ENCODE measurements around the gene SARNP.

The SARNP gene

DNA sequence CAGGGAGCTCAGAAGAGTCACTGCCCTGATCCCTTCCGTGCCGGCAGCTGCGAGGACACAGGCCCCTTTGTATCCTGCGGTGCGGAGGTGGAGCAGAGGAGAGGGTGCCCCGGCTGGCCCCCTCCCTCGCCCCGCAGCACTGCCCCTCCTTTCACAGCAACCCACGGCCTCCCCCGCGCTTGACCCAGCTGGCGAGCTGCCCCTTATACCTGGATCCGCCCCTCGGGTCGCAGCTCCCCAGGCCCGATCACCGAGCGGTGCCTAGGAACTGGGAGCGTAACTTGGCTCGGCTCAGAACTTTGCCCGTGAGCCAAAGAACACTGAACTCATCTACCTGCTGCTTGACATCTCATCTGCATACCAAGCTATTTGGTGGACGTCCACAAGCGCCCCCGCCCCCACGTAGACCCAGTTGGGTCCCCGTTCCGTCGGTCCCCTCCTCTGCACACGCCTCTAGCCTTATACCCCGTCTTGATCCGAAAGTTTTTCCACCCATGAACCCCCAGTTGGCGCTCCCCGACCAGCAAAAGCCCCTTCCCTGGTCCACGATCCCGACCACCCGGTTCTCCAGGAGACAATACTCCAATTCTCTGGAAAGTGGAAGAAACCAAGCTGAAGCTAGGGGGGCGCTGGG lies 12.6 kb upstream of the SARNP start:
- no peak for DNase-seq (ENCODE audit: low read depth)

DNA sequence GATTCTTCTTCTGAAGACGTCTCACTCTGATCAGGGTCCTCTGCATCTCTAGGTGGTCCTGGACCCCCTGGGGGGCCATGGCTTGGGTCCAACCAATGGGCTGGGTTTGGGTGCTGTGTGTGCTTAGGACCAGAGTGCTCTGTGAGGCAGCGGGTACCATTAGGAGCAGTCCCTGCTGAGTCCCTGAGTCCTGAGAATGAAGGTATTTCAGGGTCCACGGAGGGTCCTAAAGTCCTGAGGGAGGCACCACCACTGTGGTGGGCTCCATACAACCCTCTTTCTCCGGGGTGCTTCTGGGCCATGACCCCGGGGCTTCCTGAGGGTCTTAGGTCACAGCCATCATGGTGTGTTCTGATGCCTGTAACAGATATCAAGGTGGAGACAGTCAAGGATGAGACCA lies 10.8 kb upstream of the SARNP start:
- no peak for DNase-seq (ENCODE audit: low read depth)
- peak overlapping the region; percentile 98 for H3K4me3 ChIP-seq (ENCODE audit: low read depth, low read length)
- in situ Hi-C loops (cut with HindIII; ENCODE audit: low sequenced_read_pairs) = no loop called here
- TF ChIP-seq, protein P1, sequence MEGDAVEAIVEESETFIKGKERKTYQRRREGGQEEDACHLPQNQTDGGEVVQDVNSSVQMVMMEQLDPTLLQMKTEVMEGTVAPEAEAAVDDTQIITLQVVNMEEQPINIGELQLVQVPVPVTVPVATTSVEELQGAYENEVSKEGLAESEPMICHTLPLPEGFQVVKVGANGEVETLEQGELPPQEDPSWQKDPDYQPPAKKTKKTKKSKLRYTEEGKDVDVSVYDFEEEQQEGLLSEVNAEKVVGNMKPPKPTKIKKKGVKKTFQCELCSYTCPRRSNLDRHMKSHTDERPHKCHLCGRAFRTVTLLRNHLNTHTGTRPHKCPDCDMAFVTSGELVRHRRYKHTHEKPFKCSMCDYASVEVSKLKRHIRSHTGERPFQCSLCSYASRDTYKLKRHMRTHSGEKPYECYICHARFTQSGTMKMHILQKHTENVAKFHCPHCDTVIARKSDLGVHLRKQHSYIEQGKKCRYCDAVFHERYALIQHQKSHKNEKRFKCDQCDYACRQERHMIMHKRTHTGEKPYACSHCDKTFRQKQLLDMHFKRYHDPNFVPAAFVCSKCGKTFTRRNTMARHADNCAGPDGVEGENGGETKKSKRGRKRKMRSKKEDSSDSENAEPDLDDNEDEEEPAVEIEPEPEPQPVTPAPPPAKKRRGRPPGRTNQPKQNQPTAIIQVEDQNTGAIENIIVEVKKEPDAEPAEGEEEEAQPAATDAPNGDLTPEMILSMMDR (IDR thresholded peaks at IDR 0.05; ENCODE audit: low read depth, low read length, missing control alignments) = no peak

More for the DNA sequence above, 12.6 kb upstream of the SARNP start:
- peak overlapping the region; percentile 98 for H3K4me3 ChIP-seq (ENCODE audit: low read depth, low read length)
- in situ Hi-C loops (cut with HindIII; ENCODE audit: low sequenced_read_pairs) = no loop called here
- TF ChIP-seq, protein P1 (IDR thresholded peaks at IDR 0.05; ENCODE audit: low read depth, low read length, missing control alignments) = no peak

DNA sequence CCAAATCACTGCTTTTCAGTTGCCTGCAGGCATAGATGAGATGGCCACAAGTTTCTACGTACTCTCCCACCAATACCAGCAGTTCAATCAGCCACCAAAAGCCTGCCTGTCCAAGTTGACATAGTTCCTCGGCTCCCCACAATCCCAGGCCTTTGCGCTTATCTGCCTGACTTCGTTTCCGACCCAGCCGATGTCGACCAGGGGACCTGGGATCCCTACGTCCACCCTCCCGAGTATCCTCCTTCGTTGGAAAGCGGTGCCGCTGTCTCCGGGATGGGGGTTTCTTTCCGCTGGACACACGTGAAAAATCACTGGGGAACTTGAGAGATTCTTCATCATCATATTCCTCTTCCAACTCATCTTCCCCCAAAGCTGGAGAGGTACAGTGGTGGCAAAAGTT lies 10.3 kb upstream of the SARNP start:
- TF ChIP-seq, protein P1 (IDR thresholded peaks at IDR 0.05; ENCODE audit: low read depth, low read length, missing control alignments) = no peak
- in situ Hi-C loops (cut with HindIII; ENCODE audit: low sequenced_read_pairs) = no loop called here
- H3K4me3 ChIP-seq (ENCODE audit: low read depth, low read length) = peak overlapping the region; percentile 4
- DNase-seq (ENCODE audit: low read depth) = no peak

DNA sequence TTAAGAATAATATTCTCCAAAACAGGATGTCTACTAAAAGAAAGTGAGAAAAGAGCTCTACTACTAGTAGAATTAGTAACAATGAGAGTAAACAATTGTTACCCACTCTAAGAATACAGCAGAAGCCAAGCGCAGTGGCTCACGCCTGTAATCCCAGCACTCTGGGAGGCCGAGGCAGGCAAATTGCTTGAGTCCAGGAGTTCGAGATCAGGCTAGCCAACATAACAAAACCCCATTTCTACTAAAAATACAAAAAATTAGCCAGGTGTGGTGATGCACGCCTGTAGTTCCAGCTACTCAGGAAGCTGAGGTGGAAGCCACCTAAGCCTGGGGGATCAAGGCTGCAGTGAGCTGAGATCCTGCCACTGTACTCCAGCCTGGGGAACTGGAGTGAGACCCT lies 7.2 kb upstream of the SARNP start:
- in situ Hi-C loops (cut with HindIII; ENCODE audit: low sequenced_read_pairs) = no loop called here

DNA sequence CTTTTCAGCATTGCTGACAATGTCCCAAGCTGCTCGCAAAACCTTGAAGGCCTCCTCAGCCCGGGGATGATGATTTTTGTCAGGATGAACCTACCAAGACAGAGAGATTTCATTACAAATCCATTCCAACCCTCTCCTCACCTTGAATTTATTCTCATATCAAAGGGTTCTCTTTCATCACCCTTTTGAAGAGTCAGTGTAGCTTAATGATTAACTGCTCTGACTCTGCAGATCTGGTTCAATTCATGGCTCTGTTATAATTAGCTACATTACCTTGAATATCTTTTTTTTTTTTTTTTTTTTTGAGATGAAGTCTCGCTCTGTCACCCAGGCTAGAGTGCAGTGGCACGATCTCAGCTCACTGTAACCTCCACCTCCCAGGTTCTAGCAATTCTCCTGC lies 5.9 kb upstream of the SARNP start:
- no peak overlapping the region for H3K4me3 ChIP-seq (ENCODE audit: low read depth, low read length)
- in situ Hi-C loops (cut with HindIII; ENCODE audit: low sequenced_read_pairs) = no loop called here
- DNase-seq (ENCODE audit: low read depth) = no peak
- TF ChIP-seq, protein P1 (IDR thresholded peaks at IDR 0.05; ENCODE audit: low read depth, low read length, missing control alignments) = no peak

More for the DNA sequence above, 7.2 kb upstream of the SARNP start:
- DNase-seq (ENCODE audit: low read depth) = no peak
- TF ChIP-seq, protein P1 (IDR thresholded peaks at IDR 0.05; ENCODE audit: low read depth, low read length, missing control alignments) = no peak
- no peak overlapping the region for H3K4me3 ChIP-seq (ENCODE audit: low read depth, low read length)

DNA sequence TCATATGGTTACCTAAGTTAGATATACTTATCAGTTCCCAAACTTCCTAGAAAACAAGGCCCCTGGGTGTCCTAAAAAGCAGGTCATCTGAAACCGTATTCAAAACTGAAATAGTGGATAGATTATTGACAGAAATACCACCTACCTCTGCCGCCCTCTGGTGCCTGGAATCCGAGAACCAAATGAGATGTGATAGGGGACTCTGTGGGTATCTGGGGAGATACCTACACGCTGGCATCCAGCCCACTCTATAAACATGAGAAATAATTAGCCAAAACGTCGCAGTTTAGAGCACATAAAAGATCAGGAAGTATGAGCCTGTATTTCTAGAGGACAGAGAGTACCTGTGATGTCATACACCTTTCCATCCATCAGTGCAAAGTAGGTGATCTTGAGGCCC lies 4.7 kb upstream of the SARNP start:
- H3K4me3 ChIP-seq (ENCODE audit: low read depth, low read length) = no peak overlapping the region
- TF ChIP-seq, protein P1 (IDR thresholded peaks at IDR 0.05; ENCODE audit: low read depth, low read length, missing control alignments) = peak; percentile 34
- in situ Hi-C loops (cut with HindIII; ENCODE audit: low sequenced_read_pairs) = no loop called here
- DNase-seq (ENCODE audit: low read depth) = no peak
